ENCODE data around the gene SGTB. TPM values are rescaled to one million over a fixed set of nuclear protein-coding genes. Genes with fewer than 3 reads are reported as not detected.

The SGTB gene
- total RNA-seq, 1 experiment from 2014 or later = 13.5 TPM

GRCh38 chr5:65771266-65771665 is 49.4 kb upstream of the SGTB start:
- H3K36me3 Mint-ChIP-seq = peaks cover 27% of the 10 kb centered on the region
- ChIA-PET POLR2A (no interaction called here), CTCF (interaction anchor here (0.6 kb wide), 1 partner anchor 736 kb away, joined by 3 read pairs; no protein-coding TSS in a partner anchor)
- DNase-seq (ENCODE audit: low spot score) (no peak), ATAC-seq (no peak)
- H3K27me3 Mint-ChIP-seq (ENCODE audit: low read depth) = no peaks in the 10 kb centered on the region
- H3K9me3 Mint-ChIP-seq = peaks cover 10% of the 10 kb centered on the region
- H3K4me3 Mint-ChIP-seq = no peak overlapping the region
- H3K27ac Mint-ChIP-seq = no peak overlapping the region
- H3K4me1 Mint-ChIP-seq = peaks cover 14% of the 10 kb centered on the region
- no peak for TF ChIP-seq IRF2 (CRISPR knock-in tag; IDR thresholded peaks at IDR 0.05; ENCODE audit: borderline replicate concordance, low read depth)
- no peak for TF ChIP-seq ZNF423 (CRISPR knock-in tag; IDR thresholded peaks at IDR 0.05)

- ChIA-PET CTCF (no interaction called here), POLR2A (no interaction called here)
- TF ChIP-seq CREM (CRISPR knock-in tag; IDR thresholded peaks at IDR 0.05) (no peak), SP1 (CRISPR knock-in tag; conservative IDR thresholded peaks at IDR 0.05) (no peak), AFF4 (CRISPR knock-in tag; IDR thresholded peaks at IDR 0.05; ENCODE audit: borderline replicate concordance) (no peak), ZNF138 (CRISPR knock-in tag; conservative IDR thresholded peaks at IDR 0.05) (no peak), ZNF396 (CRISPR knock-in tag; IDR thresholded peaks at IDR 0.05; ENCODE audit: borderline replicate concordance) (no peak)
- TF ChIP-seq, protein P1, sequence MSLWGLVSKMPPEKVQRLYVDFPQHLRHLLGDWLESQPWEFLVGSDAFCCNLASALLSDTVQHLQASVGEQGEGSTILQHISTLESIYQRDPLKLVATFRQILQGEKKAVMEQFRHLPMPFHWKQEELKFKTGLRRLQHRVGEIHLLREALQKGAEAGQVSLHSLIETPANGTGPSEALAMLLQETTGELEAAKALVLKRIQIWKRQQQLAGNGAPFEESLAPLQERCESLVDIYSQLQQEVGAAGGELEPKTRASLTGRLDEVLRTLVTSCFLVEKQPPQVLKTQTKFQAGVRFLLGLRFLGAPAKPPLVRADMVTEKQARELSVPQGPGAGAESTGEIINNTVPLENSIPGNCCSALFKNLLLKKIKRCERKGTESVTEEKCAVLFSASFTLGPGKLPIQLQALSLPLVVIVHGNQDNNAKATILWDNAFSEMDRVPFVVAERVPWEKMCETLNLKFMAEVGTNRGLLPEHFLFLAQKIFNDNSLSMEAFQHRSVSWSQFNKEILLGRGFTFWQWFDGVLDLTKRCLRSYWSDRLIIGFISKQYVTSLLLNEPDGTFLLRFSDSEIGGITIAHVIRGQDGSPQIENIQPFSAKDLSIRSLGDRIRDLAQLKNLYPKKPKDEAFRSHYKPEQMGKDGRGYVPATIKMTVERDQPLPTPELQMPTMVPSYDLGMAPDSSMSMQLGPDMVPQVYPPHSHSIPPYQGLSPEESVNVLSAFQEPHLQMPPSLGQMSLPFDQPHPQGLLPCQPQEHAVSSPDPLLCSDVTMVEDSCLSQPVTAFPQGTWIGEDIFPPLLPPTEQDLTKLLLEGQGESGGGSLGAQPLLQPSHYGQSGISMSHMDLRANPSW (CRISPR knock-in tag; conservative IDR thresholded peaks at IDR 0.05; ENCODE audit: low read depth) = no peak
- TF ChIP-seq, protein P2, sequence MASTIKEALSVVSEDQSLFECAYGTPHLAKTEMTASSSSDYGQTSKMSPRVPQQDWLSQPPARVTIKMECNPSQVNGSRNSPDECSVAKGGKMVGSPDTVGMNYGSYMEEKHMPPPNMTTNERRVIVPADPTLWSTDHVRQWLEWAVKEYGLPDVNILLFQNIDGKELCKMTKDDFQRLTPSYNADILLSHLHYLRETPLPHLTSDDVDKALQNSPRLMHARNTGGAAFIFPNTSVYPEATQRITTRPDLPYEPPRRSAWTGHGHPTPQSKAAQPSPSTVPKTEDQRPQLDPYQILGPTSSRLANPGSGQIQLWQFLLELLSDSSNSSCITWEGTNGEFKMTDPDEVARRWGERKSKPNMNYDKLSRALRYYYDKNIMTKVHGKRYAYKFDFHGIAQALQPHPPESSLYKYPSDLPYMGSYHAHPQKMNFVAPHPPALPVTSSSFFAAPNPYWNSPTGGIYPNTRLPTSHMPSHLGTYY (CRISPR knock-in tag; IDR thresholded peaks at IDR 0.05) = no peak
- TF ChIP-seq, protein P3, sequence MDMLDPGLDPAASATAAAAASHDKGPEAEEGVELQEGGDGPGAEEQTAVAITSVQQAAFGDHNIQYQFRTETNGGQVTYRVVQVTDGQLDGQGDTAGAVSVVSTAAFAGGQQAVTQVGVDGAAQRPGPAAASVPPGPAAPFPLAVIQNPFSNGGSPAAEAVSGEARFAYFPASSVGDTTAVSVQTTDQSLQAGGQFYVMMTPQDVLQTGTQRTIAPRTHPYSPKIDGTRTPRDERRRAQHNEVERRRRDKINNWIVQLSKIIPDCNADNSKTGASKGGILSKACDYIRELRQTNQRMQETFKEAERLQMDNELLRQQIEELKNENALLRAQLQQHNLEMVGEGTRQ (CRISPR knock-in tag; IDR thresholded peaks at IDR 0.05) = no peak
- TF ChIP-seq, protein P4, sequence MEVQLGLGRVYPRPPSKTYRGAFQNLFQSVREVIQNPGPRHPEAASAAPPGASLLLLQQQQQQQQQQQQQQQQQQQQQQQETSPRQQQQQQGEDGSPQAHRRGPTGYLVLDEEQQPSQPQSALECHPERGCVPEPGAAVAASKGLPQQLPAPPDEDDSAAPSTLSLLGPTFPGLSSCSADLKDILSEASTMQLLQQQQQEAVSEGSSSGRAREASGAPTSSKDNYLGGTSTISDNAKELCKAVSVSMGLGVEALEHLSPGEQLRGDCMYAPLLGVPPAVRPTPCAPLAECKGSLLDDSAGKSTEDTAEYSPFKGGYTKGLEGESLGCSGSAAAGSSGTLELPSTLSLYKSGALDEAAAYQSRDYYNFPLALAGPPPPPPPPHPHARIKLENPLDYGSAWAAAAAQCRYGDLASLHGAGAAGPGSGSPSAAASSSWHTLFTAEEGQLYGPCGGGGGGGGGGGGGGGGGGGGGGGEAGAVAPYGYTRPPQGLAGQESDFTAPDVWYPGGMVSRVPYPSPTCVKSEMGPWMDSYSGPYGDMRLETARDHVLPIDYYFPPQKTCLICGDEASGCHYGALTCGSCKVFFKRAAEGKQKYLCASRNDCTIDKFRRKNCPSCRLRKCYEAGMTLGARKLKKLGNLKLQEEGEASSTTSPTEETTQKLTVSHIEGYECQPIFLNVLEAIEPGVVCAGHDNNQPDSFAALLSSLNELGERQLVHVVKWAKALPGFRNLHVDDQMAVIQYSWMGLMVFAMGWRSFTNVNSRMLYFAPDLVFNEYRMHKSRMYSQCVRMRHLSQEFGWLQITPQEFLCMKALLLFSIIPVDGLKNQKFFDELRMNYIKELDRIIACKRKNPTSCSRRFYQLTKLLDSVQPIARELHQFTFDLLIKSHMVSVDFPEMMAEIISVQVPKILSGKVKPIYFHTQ (CRISPR knock-in tag; IDR thresholded peaks at IDR 0.05) = no peak
- TF ChIP-seq, protein P5, sequence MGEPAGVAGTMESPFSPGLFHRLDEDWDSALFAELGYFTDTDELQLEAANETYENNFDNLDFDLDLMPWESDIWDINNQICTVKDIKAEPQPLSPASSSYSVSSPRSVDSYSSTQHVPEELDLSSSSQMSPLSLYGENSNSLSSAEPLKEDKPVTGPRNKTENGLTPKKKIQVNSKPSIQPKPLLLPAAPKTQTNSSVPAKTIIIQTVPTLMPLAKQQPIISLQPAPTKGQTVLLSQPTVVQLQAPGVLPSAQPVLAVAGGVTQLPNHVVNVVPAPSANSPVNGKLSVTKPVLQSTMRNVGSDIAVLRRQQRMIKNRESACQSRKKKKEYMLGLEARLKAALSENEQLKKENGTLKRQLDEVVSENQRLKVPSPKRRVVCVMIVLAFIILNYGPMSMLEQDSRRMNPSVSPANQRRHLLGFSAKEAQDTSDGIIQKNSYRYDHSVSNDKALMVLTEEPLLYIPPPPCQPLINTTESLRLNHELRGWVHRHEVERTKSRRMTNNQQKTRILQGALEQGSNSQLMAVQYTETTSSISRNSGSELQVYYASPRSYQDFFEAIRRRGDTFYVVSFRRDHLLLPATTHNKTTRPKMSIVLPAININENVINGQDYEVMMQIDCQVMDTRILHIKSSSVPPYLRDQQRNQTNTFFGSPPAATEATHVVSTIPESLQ (CRISPR knock-in tag; IDR thresholded peaks at IDR 0.05) = no peak
- Mint-ChIP-seq H3K36me3 (peaks cover 33% of the 10 kb centered on the region), H3K9me3 (peaks cover 15% of the 10 kb centered on the region), H3K27ac (no peak overlapping the region), H3K4me1 (peaks cover 18% of the 10 kb centered on the region), H3K27me3 (ENCODE audit: low read depth) (no peaks in the 10 kb centered on the region), H3K4me3 (no peak overlapping the region)
- ATAC-seq (no peak), DNase-seq (ENCODE audit: low spot score) (no peak)
Measured at GRCh38 chr5:65769539-65769938, 47.6 kb upstream of the SGTB start.

Measured in WTC11 (cell line).